HL-60/S4 treated with phorbol 12-myristate 13-acetate at 8.2 ng/mL for 4 days and 3 days (cell line): ENCODE measurements around the gene SLC26A1.

Experiments used
- in situ Hi-C: fragments of 300-500 bp; cut with MboI; formaldehyde crosslinking; loops from 2 replicates; pipeline ENCODE4 v1.15.0; 2022; ENCODE audit warnings: low sequenced_read_pairs

Gene SLC26A1

GRCh38 chr4:1030031-1030430, 36.8 kb upstream of the SLC26A1 start:
- in situ Hi-C loops: no loop called here

GRCh38 chr4:1029529-1029928, 36.3 kb upstream of the SLC26A1 start:
- in situ Hi-C loops: no loop called here

GRCh38 chr4:1028574-1029220, 35.5 kb upstream of the SLC26A1 start:
- in situ Hi-C loops: no loop called here

DNA sequence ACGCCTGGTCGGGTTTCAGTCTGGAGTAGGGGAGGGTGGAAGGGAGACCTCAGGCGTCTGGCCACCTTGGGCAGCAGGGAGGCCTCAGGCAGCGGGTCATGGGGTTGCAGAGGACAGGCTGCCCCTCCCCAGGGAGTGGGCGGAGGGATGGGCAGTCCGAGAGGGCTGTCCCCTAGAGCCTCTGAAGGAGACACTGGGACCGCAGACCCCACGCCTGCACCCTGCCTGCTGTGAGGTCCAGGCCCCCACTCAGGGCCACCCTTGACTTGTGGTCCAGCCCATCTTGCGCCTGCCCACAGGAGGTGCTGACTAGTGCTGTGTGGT, 34.7 kb upstream of the SLC26A1 start:
- in situ Hi-C loops: no loop called here

DNA sequence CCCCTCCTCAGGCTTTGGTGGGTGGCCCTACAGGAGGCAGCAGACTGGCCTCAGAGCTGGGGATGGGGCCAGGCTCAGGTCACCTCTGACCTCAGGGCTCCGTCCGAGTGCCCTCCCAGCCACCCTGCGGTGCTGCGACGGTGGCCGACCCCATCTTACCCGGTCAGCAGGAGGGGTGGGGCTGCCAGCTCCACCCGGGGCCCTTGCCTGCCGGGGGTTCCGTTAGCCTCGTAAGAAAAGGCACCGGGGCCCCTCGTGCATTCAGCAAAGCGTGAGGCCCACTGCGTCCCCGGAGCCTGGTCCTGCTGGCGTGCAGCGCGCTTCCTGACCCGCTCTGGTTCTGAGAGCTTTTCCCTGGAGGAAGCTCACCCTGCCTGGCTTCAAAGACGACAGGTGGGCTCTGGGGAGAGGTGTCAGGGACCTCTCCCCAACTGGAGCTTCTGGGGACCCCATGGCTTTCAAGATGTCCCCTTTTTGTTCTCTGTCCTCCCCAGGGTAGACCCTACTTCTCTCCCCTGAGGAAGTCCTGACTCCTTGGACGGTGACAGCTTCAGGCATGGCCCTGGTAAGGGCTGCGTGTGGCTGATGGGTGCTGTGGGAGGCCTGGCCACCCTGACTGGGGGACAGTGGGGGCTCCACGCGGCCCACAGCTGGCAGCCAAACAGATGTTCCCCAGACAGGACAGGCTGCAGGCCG, 34.2 kb upstream of the SLC26A1 start:
- in situ Hi-C loops: no loop called here

DNA sequence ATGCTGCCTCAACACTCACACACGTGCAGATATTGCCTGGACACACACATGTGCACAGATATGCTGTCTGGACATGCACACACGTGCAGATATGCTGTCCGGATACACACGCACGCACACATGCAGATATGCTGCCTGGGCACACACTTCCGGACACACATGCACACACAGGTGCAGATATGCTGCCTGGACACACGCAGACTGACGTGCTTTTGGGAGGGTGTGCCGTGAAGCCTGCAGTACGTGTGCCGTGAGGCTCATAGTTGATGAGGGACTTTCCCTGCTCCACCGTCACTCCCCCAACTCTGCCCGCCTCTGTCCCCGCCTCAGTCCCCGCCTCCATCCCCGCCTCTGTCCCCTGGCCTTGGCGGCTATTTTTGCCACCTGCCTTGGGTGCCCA, 32.9 kb upstream of the SLC26A1 start:
- in situ Hi-C loops: no loop called here

DNA sequence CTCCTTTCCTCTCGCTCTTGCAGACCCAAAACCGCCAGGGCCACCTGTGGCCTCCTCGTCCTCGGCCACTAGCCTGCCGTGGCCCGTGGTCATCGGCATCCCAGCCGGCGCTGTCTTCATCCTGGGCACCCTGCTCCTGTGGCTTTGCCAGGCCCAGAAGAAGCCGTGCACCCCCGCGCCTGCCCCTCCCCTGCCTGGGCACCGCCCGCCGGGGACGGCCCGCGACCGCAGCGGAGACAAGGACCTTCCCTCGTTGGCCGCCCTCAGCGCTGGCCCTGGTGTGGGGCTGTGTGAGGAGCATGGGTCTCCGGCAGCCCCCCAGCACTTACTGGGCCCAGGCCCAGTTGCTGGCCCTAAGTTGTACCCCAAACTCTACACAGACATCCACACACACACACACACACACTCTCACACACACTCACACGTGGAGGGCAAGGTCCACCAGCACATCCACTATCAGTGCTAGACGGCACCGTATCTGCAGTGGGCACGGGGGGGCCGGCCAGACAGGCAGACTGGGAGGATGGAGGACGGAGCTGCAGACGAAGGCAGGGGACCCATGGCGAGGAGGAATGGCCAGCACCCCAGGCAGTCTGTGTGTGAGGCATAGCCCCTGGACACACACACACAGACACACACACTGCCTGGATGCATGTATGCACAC, 31.8 kb upstream of the SLC26A1 start:
- in situ Hi-C loops: no loop called here

DNA sequence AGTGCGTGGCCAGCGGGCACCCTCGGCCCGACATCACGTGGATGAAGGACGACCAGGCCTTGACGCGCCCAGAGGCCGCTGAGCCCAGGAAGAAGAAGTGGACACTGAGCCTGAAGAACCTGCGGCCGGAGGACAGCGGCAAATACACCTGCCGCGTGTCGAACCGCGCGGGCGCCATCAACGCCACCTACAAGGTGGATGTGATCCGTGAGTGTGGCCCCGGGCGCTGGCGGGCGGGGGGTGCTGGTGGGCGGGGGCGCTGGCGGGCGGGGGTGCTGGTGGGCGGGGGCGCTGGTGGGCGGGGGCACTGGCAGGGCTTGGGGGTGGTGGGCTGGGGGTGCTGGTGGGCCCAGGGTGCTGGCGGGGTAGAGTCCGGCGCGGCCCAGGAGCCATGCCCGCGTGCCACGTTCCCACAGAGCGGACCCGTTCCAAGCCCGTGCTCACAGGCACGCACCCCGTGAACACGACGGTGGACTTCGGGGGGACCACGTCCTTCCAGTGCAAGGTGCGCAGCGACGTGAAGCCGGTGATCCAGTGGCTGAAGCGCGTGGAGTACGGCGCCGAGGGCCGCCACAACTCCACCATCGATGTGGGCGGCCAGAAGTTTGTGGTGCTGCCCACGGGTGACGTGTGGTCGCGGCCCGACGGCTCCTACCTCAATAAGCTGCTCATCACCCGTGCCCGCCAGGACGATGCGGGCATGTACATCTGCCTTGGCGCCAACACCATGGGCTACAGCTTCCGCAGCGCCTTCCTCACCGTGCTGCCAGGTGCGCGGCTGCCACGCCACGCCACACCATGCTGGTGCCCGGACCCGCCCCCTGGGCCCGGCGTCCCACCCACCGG, 30.9 kb upstream of the SLC26A1 start:
- in situ Hi-C loops: no loop called here

GRCh38 chr4:1023075-1023640, 30.0 kb upstream of the SLC26A1 start:
- in situ Hi-C loops: no loop called here

DNA sequence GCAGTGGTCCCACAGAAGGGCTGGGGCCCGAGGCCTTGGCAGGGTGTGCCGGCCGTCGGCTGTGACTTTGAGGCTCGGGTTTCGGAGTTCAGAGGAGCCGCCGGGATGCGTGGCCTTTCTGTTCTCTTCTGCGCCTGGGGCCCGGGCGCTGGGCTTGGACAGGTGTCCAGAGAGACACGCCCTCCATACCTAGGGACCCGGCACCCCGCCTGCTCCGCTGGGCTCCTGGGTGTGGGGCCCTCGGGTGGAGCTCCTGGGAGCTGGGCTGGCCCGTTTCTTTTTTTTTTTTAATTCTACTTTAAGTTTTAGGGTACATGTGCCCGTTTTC, 29.5 kb upstream of the SLC26A1 start:
- in situ Hi-C loops: no loop called here

DNA sequence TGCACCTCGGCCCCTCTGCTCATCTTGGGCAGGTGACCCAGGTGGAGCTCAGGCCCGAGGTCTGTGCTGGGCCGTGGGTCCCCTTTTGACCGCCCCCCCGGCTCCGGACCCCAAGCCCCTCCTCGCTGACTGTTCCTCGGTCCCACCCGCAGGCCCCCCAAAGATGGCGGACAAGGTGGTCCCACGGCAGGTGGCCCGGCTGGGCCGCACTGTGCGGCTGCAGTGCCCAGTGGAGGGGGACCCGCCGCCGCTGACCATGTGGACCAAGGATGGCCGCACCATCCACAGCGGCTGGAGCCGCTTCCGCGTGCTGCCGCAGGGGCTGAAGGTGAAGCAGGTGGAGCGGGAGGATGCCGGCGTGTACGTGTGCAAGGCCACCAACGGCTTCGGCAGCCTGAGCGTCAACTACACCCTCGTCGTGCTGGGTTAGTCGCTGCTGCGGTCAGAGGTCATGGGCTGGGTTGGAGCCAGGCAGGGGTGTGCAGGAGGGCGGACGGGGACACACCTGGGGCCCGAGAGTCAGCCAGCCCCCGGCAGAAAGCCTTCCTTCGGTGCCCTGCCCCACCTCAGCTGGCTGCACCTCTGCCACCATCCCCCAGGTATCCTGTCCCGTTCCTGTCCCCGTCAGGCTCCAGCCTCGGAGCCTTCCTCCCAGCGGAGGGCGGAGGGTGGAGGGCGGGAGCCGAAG, 29.0 kb upstream of the SLC26A1 start:
- in situ Hi-C loops: no loop called here

- in situ Hi-C loops: no loop called here
These were observed 28.3 kb upstream of the SLC26A1 start for GRCh38 chr4:1021386-1022050.

DNA sequence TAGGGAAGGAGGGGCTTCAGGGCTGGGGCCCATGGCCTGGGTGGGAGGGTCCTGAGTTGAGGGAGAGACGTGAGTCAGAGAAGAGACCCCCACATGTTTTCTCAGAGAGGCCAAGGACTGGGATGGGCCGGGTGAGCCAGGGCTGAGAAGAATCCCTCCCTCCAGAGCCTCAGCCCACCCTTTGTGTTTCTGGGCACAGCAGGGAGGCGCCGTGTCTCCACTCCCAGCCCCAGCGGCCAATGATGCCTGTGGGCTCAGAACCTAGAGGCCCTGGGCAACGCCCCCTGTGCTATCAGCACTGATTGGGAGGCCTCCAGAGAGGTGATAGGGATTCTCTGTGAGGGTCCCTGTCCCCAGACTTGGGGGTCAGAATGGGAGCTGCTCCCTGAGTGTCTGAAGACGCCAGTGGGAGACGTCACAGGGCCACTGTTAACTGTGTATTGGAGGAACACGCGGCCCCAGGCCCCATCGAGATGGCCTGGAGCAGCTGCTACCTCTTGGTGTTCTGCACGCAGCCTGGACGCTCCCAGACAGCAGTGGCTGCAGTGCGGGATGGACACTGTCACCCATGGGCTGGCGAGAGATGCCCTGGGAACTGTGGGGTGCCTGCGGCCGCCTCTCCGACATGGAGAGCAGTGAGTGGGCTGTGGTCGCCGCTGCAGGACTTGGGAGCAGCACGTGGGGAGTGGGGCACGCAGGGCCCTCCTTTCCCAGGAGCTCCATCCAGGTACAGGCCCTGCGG, 26.7 kb upstream of the SLC26A1 start:
- in situ Hi-C loops: no loop called here

- in situ Hi-C loops: no loop called here
These were observed 26.1 kb upstream of the SLC26A1 start for GRCh38 chr4:1019320-1019719.

DNA sequence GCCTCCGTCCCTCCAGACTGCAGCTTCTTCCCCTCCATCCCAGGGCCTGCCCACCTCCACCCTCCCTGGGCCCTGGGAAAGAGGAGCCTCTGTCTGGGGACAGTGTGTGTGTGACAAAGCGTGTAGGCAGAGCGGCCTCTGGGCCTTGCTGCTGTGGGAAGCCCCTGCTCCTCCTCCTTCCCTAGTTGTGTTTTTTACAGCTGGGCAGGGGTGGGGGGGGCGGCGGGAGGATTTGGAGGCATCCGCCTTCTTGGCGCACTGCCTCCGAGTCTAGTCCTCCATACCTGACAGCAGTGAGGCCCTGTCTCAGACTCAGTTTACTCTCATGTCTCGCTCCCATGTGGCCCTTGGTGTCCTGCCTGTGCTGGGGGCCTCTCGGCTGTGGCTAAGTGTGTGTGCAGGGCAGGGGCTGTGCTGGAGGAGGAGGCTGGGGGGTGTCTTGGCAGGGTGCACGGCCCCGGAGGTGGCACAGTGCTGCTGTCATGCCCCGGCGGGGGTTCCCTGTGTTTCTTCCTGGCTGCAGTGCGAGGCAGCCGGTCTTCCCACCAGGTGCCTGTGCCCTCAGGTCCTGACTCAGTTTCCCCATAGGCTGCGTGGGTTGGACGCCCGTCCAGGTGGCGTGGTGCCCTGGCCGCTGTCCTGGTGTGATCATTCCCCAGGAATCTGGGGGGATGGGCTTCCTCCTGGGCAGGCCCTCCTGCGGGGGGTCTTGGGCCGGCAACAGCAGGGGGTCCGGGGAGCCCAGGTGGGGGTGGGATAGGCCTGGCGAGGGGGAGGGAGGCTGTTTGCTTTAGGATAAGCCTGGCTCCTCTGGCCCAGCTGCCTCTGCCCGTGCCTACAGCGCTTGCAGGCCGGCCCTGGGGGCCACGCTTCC, 25.2 kb upstream of the SLC26A1 start:
- in situ Hi-C loops: no loop called here

GRCh38 chr4:1017706-1018105, 24.5 kb upstream of the SLC26A1 start:
- in situ Hi-C loops: no loop called here

DNA sequence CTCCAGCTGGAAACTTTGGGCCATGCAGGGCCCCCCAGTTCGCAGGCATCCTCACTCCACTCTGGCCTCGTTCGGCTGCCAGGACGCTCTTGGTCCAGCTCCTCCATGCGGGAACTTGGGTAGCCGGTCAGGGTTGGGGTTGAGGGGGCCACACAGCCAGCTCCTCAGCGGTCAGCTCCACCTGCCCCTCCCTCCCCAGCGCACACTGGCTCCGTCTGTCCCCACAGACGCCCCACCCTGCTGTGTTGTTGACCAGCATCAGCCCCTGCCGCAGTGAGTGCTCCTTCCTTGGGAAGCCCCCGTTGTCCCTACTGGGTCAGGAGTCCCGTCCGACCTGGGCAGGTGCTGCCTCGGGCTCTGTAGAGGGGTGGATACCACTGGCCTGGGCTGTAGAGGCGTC, 24.0 kb upstream of the SLC26A1 start:
- in situ Hi-C loops: no loop called here

DNA sequence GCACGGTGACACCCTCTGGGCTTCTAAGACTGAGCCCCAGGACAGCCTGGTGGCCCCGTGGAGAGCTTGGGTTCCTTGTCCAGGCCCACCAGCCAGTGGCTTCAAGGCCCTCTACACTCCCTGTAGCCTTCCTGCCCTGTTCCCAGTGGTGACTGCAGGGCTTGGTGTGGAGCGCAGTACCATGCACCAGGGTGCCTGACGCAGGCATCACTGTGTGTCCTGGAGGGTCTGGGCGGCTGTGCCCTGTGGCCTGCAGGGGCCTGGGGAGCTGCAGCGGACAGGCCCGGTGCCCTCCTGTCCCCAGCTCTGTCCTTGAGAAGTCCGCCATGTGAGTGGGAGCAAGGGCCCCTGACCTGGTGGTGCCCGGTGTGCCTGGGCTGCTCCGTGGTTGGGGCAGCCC, 22.5 kb upstream of the SLC26A1 start:
- in situ Hi-C loops: no loop called here

DNA sequence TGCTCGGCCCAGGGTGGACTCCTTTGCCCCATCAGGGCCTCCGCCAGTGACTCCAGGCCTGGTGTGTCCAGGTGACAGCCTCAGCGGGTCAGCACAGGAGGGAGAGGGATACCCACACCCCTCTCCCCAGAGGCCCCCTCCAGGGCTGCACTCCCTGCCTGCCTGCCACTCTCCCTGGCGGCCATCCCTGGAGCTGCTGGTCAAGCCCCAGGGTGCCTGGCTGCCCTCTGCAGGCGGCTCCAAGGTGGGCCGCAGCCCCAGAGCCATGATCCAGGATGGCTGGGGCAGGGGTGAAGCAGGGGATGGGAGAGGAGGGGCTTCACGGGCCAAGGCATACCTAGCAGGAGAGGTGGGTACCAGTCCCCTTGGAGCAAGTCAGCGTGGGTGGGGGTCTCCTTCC, 22.0 kb upstream of the SLC26A1 start:
- in situ Hi-C loops: no loop called here
